GM10266 (cell line): ENCODE measurements around the gene SPTSSB.

ENCODE experiments used
- DNase-seq: peaks from one replicate; pipeline ENCODE4 v3.0.0; 2012; ENCODE audit errors: extremely low spot score
- TF ChIP-seq, protein P1 (sequence below): IDR thresholded peaks from 2 replicates; pipeline ENCODE4 v1.5.1; 2012; ENCODE audit warnings: mild to moderate bottlenecking, low read depth; ENCODE audit not compliant: control insufficient read depth, insufficient read depth; ENCODE audit errors: missing control alignments

SPTSSB gene

DNA sequence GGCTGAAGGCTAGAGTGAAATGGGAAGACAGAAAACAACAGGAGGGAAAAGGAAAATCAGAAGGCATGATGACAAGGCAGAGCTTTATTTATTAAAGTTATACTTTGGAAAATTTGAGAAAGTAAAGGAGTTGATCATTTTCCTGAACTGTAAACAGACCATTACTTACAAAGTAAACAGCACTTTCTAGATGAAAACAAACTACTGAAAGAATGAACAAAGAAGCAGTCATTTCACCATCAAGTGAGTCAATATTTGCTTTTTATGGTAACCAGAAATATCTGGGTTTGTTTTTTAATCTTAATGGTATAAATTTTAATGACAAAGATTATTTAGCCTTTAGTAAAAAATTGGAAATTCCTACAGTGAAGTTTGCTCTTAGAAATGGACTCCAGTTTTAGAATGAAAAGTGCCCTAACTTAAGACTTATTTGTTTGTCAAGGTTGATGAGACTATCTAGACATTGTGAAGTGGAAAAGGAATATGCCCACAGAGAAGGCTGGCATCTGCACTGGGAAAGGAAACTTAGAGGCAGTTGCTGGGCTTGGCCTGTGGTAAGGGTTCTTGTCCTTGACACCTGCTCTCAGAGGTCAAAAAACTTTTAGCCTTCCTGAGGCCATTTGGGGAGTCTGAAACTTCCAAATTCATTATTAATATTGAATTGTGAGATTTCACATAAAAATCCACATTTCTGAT, 47.2 kb downstream of the SPTSSB start:
- TF ChIP-seq, protein P1, sequence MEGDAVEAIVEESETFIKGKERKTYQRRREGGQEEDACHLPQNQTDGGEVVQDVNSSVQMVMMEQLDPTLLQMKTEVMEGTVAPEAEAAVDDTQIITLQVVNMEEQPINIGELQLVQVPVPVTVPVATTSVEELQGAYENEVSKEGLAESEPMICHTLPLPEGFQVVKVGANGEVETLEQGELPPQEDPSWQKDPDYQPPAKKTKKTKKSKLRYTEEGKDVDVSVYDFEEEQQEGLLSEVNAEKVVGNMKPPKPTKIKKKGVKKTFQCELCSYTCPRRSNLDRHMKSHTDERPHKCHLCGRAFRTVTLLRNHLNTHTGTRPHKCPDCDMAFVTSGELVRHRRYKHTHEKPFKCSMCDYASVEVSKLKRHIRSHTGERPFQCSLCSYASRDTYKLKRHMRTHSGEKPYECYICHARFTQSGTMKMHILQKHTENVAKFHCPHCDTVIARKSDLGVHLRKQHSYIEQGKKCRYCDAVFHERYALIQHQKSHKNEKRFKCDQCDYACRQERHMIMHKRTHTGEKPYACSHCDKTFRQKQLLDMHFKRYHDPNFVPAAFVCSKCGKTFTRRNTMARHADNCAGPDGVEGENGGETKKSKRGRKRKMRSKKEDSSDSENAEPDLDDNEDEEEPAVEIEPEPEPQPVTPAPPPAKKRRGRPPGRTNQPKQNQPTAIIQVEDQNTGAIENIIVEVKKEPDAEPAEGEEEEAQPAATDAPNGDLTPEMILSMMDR: no peak
- DNase-seq: no peak

DNA sequence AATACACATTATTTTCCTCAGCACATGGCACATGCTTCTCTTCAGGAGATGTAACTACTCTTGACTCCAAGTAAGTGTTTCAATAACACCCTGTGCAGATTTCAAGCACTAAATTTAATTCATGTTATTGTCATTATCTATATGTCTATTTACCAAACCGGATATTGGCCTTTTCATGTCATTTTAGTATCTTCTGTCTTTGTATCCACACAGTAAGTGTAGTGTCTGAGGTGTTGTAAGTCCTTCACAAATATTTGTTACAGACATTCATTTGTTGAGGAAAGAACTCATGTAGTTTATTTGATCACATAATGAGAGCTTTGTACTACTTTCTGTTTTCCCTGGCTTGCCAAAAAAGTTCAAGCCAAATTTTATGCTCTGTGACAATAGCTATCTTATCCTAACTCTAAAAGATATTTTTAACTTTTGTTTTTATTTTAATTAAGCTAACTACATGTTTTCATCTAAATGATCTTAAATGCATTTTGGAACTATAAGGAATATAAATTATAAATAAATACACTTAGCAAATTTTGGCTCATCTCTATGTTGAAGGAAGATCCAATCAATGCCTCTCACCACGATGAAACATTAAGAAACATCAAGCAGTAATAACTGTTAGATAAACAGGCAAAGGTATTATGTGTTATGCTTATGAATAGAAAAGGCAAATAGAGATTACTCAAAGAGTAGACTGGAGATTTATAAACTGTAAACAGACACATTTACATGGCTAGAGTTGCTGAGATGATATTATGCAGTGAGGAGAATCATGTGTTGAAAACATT, 48.3 kb downstream of the SPTSSB start:
- DNase-seq: no peak

DNA sequence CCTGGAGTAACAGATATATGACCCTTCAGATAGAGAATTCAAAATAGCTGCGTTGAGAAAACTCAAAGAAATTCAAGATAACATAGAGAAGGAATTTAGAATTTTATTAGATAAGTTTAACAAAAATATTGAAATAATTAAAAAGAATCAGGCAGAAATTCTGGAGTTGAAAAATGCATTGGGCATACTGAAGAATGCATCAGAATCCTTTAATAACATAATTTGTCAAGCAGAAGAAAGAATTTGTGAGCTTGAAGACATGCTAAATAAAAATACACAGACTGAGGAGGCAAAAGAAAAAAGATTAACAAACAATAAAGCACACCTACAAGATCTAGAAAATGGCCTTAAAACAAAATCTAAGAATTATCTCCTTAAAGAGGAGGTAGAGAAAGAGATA, 50.5 kb downstream of the SPTSSB start:
- TF ChIP-seq, protein P1: no peak
- DNase-seq: no peak

More for the DNA sequence above, 48.3 kb downstream of the SPTSSB start:
- TF ChIP-seq, protein P1: no peak

DNA sequence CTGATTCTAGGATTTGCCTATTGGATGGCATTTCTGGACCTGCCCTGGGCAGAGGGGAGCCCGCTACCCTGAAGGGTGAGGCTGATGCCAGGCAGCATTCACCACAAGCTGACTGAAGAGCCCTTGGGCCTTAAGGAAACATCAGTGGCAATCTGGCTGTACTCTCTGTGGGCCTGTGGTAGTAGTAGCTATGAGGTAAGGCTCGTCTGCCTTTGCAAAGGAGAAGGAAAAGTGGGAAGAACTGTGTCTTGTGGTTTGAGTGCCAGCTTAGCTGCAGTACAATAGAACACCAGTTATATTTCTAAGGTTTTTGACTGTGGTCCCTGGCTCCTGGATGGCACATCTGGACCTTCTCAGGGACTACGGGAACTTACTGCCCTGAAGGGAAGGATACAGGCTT, 51.5 kb downstream of the SPTSSB start:
- DNase-seq: no peak
- TF ChIP-seq, protein P1: no peak

DNA sequence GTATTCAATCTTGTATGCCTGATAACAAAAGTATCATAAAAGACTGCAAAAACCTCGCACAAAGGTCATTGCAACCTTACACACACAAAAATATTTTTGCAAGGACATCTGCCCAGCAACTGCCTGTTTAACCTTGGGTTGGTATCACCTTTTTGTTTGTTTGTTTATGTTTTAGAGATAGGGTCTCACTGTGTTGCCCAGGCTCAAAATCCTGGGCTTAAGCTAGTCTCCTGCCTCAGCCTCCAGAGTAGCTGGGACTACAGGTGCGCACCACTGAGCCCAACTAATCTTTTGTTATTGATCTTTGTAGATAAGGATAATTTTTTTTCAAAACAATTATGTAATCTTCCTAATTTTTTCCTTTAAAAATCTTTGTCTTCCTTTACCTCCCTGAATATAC, 54.2 kb downstream of the SPTSSB start:
- DNase-seq: no peak

DNA sequence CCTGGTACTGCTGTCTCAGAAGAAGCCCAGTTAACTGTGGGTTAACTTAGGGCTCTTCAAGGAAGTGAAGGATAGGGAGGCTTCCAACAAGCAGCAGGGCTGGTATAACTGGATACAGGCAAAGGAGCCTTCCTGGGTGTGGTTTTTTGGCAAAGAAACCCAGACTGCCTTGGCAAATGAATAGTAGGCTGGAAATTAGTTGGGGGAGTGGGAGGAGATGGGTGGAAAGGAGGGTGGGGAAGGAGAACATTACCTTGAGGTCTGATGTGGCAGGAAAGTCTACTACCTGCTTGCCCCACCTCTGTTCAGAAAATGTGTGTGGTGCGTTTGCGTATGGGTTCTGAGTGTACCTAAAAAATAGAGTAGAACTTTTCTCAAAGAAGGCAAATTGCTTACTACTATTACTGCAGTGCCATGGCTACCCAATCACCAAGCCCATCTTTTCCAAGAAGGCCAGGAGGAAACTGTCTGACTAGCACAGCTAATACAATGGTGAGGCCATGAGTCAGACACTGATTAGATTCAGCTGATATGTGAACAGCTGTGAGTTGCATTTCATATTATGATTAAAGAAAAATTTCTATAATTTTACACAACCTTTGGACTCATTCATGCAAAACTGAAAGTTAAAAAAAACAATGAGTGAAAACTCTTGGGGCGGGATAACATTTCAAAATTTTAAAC, 55.2 kb downstream of the SPTSSB start:
- TF ChIP-seq, protein P1: no peak
- DNase-seq: no peak

More for the DNA sequence above, 54.2 kb downstream of the SPTSSB start:
- TF ChIP-seq, protein P1: no peak
